HUES6 (cell line): ENCODE data around the gene ME3.

ENCODE experiments used
- H3K27ac ChIP-seq: 2 replicates; pipeline ENCODE4 v1.7.0; 2013; ENCODE audit warnings: low read depth, mild to moderate bottlenecking, low read length, inconsistent platforms
- H3K27me3 ChIP-seq: 2 replicates; pipeline ENCODE4 v1.6.1; 2013; ENCODE audit warnings: low read length; ENCODE audit not compliant: control insufficient read depth, insufficient read depth
- H3K36me3 ChIP-seq: 2 replicates; pipeline ENCODE4 v1.6.1; 2013; ENCODE audit warnings: low read length; ENCODE audit not compliant: control insufficient read depth, insufficient read depth
- H3K4me1 ChIP-seq: 2 replicates; pipeline ENCODE4 v1.6.1; 2013; ENCODE audit warnings: low read length; ENCODE audit not compliant: control insufficient read depth, insufficient read depth
- H3K4me3 ChIP-seq: 2 replicates; pipeline ENCODE4 v1.5.1; 2013; ENCODE audit warnings: low read depth, low read length
- H3K9ac ChIP-seq: one replicate; pipeline ENCODE4 v1.6.1; 2013; ENCODE audit warnings: mild to moderate bottlenecking, low read length
- H3K9me3 ChIP-seq: 2 replicates; pipeline ENCODE4 v1.6.1; 2013; ENCODE audit warnings: low read depth, low read length; ENCODE audit not compliant: control insufficient read depth, insufficient read depth

ME3 gene

DNA sequence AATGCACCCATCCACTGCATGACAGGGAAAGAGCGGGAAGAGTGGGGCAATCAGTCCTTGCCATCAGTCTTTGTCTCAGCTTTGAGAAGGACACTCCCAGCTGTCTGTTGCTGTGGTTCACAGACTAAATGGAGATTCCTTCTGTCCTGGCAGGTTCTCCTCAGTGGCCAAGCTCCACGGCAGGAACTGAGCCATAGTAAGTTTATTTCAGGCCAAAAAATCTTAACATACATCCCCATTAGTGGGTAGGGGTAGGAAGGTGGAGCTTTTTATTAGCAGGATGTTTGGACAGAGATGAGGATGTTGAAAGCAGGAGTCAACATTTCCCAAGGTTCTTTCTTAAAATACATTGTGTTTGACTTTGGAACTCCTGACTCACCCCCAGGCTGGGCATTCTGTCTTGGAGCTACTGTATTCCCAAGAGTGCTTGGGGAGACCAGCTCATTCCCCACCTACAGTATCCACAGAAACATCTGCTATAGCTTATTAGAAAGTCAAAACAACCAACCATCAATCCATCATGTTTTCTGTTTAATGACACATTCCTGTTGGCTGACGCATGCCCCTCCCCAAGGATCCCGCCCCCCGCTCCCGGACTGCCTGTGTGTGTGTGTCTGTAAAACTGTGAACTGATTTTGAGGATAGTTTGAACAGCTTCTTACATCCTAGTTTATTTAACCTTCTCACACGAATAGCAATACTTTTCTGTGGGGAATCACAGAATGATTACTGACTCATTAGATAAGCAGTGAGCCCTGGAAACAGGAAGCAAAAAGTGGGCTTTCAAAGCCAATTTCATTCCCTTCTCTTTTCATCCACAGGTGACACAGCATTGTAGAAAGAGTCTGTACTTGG, 188.2 kb downstream of the ME3 start:
- H3K9me3 ChIP-seq = no peaks in the 10 kb centered on the region
- no peak overlapping the region for H3K9ac ChIP-seq
- no peak overlapping the region for H3K4me3 ChIP-seq
- peaks cover 17% of the 10 kb centered on the region; the same call in 1 of the 2 replicates for H3K4me1 ChIP-seq
- no peaks in the 10 kb centered on the region for H3K27me3 ChIP-seq
- H3K36me3 ChIP-seq = no peaks in the 10 kb centered on the region
- H3K27ac ChIP-seq = no peak overlapping the region

DNA sequence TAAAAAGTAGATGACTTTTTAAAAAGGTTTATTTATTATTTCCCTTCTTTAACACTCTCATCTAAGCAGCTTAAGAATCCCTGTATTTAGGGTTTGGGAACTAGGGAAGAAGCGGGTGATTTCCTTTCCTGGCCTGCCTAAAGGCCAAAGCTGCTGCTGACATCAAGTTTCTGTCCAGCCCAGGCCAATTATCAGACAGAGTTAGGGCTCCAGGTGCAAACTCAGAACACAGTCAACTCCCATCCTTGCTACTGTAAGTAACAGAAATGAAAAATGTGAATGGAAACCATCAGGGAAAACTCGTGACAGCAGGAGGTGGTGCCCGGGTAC, 188.8 kb downstream of the ME3 start:
- H3K9me3 ChIP-seq = no peaks in the 10 kb centered on the region
- H3K27ac ChIP-seq = no peak overlapping the region
- no peaks in the 10 kb centered on the region for H3K36me3 ChIP-seq
- H3K27me3 ChIP-seq = no peaks in the 10 kb centered on the region
- peaks cover 17% of the 10 kb centered on the region for H3K4me1 ChIP-seq
- no peak overlapping the region for H3K4me3 ChIP-seq
- no peak overlapping the region for H3K9ac ChIP-seq

DNA sequence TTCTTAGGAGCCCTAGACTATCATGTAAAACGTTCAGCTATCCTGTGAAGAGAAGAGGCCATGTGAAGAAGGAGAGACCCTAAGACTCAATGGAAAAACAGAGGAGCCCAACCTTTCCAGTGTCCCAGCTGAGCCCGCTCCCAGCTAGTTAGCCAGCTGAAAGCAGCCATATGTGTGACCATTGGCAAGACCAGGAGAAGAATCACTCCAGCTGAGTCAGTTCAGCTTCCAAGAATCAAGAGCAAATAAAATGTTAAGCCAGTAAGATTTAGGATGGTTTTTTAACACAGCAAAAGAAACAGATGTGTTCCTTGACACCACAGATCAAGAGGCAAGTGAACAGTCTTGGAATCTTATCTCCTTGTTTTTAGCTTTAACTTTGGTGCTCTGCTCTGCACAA, 189.7 kb downstream of the ME3 start:
- no peaks in the 10 kb centered on the region for H3K27me3 ChIP-seq
- H3K27ac ChIP-seq = no peak overlapping the region
- peaks cover 20% of the 10 kb centered on the region for H3K4me1 ChIP-seq
- no peaks in the 10 kb centered on the region for H3K36me3 ChIP-seq
- no peak overlapping the region for H3K4me3 ChIP-seq
- no peak overlapping the region for H3K9ac ChIP-seq
- no peaks in the 10 kb centered on the region for H3K9me3 ChIP-seq

DNA sequence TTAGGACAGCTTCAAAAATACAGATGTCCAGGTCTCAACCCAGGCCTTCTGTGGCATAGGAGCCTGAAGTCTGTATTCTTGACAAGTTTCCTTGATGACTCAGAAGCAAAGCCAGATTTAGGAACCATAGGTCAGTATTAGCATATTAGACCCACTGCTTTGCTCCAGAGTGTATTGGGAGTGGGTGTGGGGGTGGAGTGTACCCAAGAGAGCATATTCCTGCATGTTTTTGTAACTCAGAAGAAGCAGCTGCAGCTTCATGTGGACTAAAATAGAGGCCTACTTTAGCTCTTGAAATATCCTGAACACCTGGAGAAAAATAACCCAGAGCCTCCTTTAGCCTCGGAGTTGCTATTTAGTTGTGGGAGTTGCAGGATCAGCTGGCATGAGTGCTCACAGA, 191.0 kb downstream of the ME3 start:
- Histone ChIP-seq H3K9me3 (no peaks in the 10 kb centered on the region), H3K4me3 (no peak overlapping the region), H3K36me3 (no peaks in the 10 kb centered on the region), H3K4me1 (peaks cover 20% of the 10 kb centered on the region), H3K27me3 (no peaks in the 10 kb centered on the region), H3K9ac (no peak overlapping the region), H3K27ac (no peak overlapping the region)

DNA sequence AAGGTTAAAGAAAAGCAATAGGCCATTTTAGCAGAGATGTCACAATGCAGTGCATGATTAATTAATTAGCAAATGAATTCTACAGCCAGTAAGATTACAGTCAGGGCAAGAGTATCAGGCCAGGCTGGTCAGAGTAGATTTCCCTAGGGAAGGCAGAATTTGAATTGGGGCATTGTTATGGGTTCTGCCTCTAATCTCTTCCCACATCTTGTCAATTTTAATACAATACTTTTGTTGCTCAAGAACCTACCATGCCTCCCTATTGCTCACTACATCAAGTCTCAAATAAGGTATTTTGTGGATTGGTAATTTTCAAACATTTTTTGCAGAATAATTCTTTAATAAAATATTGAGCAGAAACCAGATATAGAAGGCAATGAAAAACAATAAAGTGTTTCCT, 194.1 kb downstream of the ME3 start:
- Histone ChIP-seq H3K27me3 (no peaks in the 10 kb centered on the region), H3K9me3 (peaks cover 4% of the 10 kb centered on the region; the same call in 1 of the 2 replicates), H3K4me3 (no peak overlapping the region), H3K36me3 (no peaks in the 10 kb centered on the region), H3K9ac (no peak overlapping the region), H3K4me1 (peaks cover 14% of the 10 kb centered on the region), H3K27ac (no peak overlapping the region)

DNA sequence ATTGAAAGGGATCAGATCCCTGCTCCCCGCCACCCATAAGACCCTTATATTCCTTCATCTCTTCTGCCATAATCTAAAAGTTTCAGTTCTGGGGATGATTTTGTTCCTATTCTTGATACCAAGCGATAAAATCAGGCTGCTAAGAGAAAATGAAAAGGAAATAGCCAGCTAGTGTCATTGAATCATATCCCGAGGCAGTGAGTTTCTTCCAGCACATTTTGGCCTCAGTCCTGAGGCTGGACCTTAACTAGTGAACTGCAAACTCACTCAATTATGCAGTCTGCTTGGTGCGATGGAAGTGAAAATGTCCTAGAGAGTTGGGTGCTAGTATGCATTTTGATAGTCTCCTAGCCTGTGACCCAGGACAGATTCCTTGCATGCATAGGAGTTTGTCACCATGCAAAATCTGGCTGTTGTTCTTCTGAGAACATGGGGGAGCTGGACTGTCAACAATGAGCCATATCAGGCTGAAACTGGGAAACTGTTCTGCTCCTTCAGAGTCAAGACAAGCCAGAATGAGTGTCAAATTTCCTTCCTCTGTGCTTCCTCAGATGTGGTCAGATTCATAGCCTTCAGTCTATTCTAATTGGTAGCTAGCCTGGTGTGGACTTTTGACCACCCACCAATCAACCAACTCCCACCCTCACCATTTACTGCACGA, 194.8 kb downstream of the ME3 start:
- no peaks in the 10 kb centered on the region for H3K36me3 ChIP-seq
- no peak overlapping the region for H3K4me3 ChIP-seq
- H3K9me3 ChIP-seq = peaks cover 4% of the 10 kb centered on the region; the same call in 1 of the 2 replicates
- no peak overlapping the region for H3K9ac ChIP-seq
- no peaks in the 10 kb centered on the region for H3K27me3 ChIP-seq
- H3K27ac ChIP-seq = no peak overlapping the region
- H3K4me1 ChIP-seq = peaks cover 14% of the 10 kb centered on the region

DNA sequence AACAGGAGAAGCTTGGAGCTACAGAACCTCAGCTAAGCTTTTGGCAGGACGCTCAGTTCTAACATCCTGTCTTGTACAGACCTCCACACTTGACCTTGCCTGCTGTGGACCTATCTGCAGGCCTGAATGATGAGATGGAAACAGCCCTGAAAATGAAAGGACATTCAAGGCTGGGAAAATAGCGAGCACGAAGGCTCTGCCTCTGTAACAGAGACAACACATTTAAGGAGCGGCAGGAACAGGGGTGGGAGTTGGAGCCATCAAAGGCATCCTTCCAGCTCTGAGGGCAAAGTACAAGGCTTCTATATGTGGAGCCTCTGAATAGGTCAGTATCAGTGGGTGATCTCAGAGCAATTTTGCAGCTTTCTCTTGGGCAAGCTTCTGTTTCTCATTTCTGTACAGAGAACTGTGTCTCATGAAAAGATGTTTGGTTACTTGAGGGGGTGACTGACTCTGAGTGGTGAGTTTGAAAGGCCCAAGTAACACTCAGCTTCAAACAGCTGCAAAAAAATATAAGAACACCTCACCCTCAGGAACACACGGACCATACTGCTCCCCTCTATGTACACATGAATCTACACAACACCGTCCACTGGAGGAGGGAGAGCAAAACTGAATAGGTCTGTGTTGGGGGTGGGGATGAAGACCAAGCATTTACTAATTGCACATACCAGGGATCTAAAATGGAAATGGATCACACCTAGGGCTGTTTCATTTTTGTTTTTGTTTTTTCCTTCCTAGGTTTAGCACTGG, 196.1 kb downstream of the ME3 start:
- Histone ChIP-seq H3K4me1 (peaks cover 14% of the 10 kb centered on the region), H3K9ac (no peak overlapping the region), H3K27ac (no peak overlapping the region), H3K4me3 (no peak overlapping the region), H3K9me3 (peaks cover 4% of the 10 kb centered on the region; the same call in 1 of the 2 replicates), H3K36me3 (no peaks in the 10 kb centered on the region), H3K27me3 (no peaks in the 10 kb centered on the region)

DNA sequence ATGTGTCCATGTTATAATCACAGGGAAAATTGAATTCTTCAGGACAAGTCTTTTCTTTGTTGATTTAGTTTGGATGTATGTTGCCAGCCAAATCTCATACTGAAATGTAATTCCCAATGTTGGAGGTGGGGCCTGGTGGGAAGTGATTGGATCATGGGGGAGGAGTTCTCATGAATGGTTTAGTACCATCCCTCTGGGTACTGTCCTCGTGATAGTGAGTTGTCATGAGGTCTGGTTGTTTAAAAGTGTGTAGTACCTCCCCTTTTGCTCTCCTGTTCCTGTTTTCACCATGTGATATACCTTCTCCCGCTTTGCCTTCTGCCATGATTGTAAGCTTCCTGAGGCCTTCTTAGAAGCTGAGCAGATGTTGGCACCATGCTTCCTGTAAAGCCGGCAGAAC, 197.4 kb downstream of the ME3 start:
- H3K27me3 ChIP-seq = no peaks in the 10 kb centered on the region
- H3K4me1 ChIP-seq = peaks cover 11% of the 10 kb centered on the region
- H3K36me3 ChIP-seq = no peaks in the 10 kb centered on the region
- H3K9ac ChIP-seq = no peak overlapping the region
- H3K27ac ChIP-seq = no peak overlapping the region
- no peak overlapping the region for H3K4me3 ChIP-seq
- H3K9me3 ChIP-seq = peaks cover 4% of the 10 kb centered on the region; the same call in 1 of the 2 replicates

DNA sequence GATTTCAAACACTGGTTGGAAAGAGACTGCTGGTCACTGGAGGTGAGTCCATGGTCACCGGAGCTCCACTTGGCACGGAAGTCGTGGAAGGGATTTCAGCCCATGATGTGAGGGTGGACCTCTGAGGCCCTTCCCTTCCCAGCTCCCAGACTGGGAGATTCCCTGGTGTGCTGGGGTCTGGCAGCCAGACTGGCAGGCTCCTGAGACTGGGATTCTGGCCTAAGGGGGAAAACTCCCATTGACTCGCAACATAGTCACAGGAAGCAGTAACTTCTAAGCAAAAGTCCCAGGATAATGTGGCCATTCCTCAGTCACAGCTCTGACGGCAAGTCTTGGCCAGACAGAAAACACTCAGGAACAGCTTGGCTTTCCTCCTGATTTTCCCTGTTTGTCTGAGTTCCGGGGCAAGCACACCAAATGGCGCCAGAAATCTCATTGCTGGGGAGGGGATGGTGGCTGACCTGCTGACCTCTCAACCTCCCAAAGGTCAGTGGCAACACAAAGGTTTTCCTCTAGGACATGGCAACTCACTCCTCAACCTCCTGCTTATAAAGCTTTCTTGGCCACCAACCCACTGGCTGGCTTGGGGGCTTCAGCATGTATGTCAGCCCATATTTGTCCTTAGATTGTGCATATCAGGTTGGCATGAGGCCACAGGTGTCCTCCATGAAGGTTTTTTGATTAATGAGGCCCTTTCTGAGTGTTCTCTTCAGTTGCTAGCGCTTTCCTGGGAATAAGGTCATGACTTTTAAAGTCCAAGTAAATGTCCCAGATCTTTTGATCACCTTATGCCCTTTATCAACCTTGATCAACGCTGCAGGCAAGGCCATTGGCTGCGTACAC, 198.2 kb downstream of the ME3 start:
- Histone ChIP-seq H3K4me3 (no peak overlapping the region), H3K9me3 (peaks cover 4% of the 10 kb centered on the region; the same call in 1 of the 2 replicates), H3K36me3 (no peaks in the 10 kb centered on the region), H3K9ac (no peak overlapping the region), H3K27ac (no peak overlapping the region), H3K4me1 (peaks cover 11% of the 10 kb centered on the region), H3K27me3 (no peaks in the 10 kb centered on the region)

DNA sequence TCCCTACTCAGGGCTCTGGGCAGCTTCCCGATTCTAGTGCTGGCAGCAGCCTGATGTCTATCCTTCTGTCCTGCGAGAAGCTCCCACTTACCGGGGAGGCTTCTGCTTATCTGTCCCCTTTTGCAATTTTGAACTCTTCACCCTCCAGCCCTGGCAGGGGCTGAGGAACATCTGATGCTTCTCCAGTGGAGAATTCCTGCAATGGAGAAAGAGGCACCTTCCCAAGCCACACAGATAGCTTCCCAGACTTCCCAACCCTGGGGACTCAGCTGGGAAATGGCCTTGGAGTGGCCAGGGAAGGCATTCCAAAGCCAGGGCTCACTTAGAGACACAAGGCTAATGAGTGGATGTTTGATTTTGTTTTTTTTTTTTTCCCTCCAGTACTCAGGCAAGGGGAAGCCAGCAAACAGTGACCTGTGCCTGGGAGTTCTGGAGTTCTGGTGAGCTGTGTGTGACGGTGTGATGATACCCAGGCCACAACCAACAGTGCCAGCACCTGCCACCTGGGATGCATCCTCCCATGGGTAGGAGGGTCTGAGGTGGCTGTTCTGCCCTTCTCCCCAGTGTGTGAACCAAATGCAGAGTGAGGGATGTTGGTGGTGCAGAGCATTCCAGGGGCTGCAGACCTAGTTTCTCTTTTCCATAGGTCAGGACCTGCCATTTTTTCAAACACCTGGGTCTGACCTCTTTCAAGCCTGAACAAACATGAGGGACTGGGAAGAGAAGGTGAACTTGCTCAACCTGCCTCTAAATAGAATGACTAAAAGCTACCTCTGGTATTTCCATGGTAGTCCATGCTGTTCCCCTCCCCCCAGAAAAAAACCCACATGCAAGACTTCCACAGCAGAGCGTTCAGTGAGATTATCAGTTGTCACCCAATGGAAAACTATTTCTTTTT, 202.7 kb downstream of the ME3 start:
- H3K4me1 ChIP-seq = peaks cover 5% of the 10 kb centered on the region; the same call in 1 of the 2 replicates

More for the DNA sequence above, 202.7 kb downstream of the ME3 start:
- no peak overlapping the region for H3K27ac ChIP-seq
- no peaks in the 10 kb centered on the region for H3K36me3 ChIP-seq
- H3K4me3 ChIP-seq = no peak overlapping the region
- no peak overlapping the region for H3K9ac ChIP-seq
- H3K9me3 ChIP-seq = no peaks in the 10 kb centered on the region
- H3K27me3 ChIP-seq = no peaks in the 10 kb centered on the region
